ENCODE measurements around the gene RPTOR. TPM values are rescaled to one million over a fixed set of nuclear protein-coding genes. Genes with fewer than 3 reads are reported as not detected.

RPTOR gene
- total RNA-seq, 1 experiment from 2014 or later = 66.7 TPM

DNA sequence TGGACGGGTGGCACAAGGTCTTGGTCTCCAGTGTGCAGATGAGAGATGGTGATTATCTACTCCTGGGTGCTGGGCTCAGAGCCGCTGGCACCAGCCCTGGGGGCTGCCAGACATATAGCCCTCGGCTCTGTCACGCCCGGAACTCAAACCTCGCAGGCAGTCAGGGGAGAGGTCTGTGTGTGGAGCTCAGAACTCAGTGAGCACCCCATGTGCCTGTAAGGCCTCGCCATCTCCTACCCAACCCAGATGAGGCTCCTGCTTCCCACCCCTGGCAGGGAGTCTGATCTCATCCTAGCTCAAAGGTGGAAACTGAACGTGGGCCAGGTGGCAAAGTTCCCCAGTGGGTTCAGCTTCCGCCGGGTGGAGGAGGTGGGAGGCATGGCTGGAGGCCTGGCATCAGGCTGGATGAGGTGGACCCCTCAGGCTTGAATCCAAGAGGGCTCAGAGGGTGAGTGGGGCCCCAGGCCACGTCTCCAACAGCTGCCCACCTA lies 45.7 kb upstream of the RPTOR start:
- no peaks in the 10 kb centered on the region for H3K27me3 Mint-ChIP-seq (ENCODE audit: insufficient read depth, unreplicated experiment)
- H3K4me3 ChIP-seq (ENCODE audit: low read depth, low read length) = no peak overlapping the region
- intact Hi-C loops (cut with micrococcal nuclease; ENCODE audit: unreplicated experiment) = no loop called here
- H3K9me3 ChIP-seq = no peaks in the 10 kb centered on the region
- H3K4me3 Mint-ChIP-seq (ENCODE audit: unreplicated experiment) = no peak overlapping the region
- H3K9me3 Mint-ChIP-seq (ENCODE audit: unreplicated experiment) = no peaks in the 10 kb centered on the region
- TF ChIP-seq, protein P1, sequence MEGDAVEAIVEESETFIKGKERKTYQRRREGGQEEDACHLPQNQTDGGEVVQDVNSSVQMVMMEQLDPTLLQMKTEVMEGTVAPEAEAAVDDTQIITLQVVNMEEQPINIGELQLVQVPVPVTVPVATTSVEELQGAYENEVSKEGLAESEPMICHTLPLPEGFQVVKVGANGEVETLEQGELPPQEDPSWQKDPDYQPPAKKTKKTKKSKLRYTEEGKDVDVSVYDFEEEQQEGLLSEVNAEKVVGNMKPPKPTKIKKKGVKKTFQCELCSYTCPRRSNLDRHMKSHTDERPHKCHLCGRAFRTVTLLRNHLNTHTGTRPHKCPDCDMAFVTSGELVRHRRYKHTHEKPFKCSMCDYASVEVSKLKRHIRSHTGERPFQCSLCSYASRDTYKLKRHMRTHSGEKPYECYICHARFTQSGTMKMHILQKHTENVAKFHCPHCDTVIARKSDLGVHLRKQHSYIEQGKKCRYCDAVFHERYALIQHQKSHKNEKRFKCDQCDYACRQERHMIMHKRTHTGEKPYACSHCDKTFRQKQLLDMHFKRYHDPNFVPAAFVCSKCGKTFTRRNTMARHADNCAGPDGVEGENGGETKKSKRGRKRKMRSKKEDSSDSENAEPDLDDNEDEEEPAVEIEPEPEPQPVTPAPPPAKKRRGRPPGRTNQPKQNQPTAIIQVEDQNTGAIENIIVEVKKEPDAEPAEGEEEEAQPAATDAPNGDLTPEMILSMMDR (IDR thresholded peaks at IDR 0.05; ENCODE audit: insufficient read depth in 1 of 2, low read depth in 1 of 2, low read length in 1 of 2, severe bottlenecking in 1 of 2, unreplicated experiment in 1 of 2) = no peak
- no peaks in the 10 kb centered on the region for H3K36me3 ChIP-seq (ENCODE audit: control insufficient read depth, insufficient read depth, low read length)
- no peaks in the 10 kb centered on the region for H3K36me3 Mint-ChIP-seq (ENCODE audit: insufficient read depth, unreplicated experiment)
- no peaks in the 10 kb centered on the region for H3K4me1 ChIP-seq
- no peaks in the 10 kb centered on the region for H3K27me3 ChIP-seq (replicated peaks; ENCODE audit: control insufficient read depth, insufficient read depth, low read length)
- POLR2A ChIA-PET = no interaction called here
- BruUV-seq (replicated peaks) = no TSS peak
- DNase-seq = no peak
- no peak overlapping the region for H3K27ac Mint-ChIP-seq (ENCODE audit: unreplicated experiment)
- no peaks in the 10 kb centered on the region for H3K4me1 Mint-ChIP-seq (ENCODE audit: low read depth, unreplicated experiment)
- CTCF ChIA-PET = no interaction called here

DNA sequence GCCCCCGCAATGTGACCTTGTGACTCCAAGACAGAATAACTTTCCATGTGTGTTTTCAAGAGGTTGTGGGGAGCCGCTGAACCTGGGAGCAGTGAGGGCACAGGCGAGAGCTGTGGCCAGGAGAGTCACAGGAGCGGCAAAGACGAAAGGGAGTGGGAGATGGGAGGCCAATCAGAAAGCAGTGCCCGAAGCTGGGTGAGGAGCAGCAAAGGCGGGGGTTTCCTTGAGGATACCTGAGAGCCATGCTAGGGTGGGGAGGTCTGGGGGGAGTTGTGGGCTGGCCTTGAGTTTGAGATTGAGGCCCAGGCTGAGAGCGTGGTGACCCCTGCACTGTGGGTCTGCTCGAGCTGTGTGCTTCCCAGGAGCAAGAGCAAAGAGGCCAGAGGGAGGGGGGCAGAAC lies 45.1 kb upstream of the RPTOR start:
- no peaks in the 10 kb centered on the region for H3K36me3 ChIP-seq (ENCODE audit: control insufficient read depth, insufficient read depth, low read length)
- POLR2A ChIA-PET = no interaction called here
- Mint-ChIP-seq H3K4me3 (ENCODE audit: unreplicated experiment) (no peak overlapping the region), H3K27me3 (ENCODE audit: insufficient read depth, unreplicated experiment) (no peaks in the 10 kb centered on the region), H3K27ac (ENCODE audit: unreplicated experiment) (no peak overlapping the region), H3K9me3 (ENCODE audit: unreplicated experiment) (no peaks in the 10 kb centered on the region), H3K4me1 (ENCODE audit: low read depth, unreplicated experiment) (no peaks in the 10 kb centered on the region), H3K36me3 (ENCODE audit: insufficient read depth, unreplicated experiment) (no peaks in the 10 kb centered on the region)
- no peaks in the 10 kb centered on the region for H3K4me1 ChIP-seq
- intact Hi-C loops (cut with micrococcal nuclease; ENCODE audit: unreplicated experiment) = no loop called here
- no TSS peak for BruUV-seq (replicated peaks)
- no peaks in the 10 kb centered on the region for H3K9me3 ChIP-seq
- no peak for DNase-seq
- H3K4me3 ChIP-seq (ENCODE audit: low read depth, low read length) = no peak overlapping the region
- no peaks in the 10 kb centered on the region for H3K27me3 ChIP-seq (replicated peaks; ENCODE audit: control insufficient read depth, insufficient read depth, low read length)
- TF ChIP-seq, protein P1 (IDR thresholded peaks at IDR 0.05; ENCODE audit: insufficient read depth in 1 of 2, low read depth in 1 of 2, low read length in 1 of 2, severe bottlenecking in 1 of 2, unreplicated experiment in 1 of 2) = no peak
- CTCF ChIA-PET = no interaction called here

DNA sequence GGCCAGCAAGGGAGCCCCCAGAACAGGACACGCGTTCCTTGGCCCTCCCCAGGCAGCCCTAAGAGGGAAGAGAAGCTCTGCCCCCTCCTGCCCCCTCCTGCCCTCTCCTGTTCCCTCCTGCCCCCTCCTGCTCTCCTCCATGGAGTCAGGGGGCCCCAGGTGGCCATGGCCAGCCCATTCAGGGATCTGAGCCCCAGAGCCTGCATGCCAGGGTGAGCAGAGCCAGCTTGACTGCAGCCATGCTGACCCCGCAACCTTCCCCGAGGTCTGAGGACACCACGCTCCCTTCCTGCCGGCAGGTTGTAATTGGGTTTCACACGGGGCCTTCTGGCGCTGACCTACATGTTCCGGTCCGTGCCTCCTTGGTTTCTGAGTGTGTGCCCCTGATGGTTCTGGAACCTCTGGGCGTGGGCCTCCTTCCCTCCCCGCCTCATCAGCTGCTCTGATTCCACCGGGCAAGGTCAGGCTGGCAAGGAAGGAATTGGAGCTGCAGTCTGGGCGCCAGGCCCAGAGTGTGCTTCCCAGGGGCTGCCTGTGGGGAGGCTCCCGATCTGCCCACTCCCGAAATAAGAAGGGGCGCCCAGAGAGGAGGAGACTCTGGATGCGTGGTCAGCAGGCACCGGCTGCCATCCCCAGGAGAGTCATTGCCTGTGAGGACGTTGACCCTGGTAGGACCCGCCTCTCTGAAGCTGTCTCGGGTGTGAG lies 44.5 kb upstream of the RPTOR start:
- BruUV-seq (replicated peaks) = no TSS peak
- H3K4me3 ChIP-seq (ENCODE audit: low read depth, low read length) = no peak overlapping the region
- H3K36me3 ChIP-seq (ENCODE audit: control insufficient read depth, insufficient read depth, low read length) = no peaks in the 10 kb centered on the region
- H3K27me3 ChIP-seq (replicated peaks; ENCODE audit: control insufficient read depth, insufficient read depth, low read length) = no peaks in the 10 kb centered on the region
- Mint-ChIP-seq H3K9me3 (ENCODE audit: unreplicated experiment) (no peaks in the 10 kb centered on the region), H3K27me3 (ENCODE audit: insufficient read depth, unreplicated experiment) (peaks cover 2% of the 10 kb centered on the region), H3K36me3 (ENCODE audit: insufficient read depth, unreplicated experiment) (no peaks in the 10 kb centered on the region), H3K27ac (ENCODE audit: unreplicated experiment) (no peak overlapping the region), H3K4me3 (ENCODE audit: unreplicated experiment) (no peak overlapping the region), H3K4me1 (ENCODE audit: low read depth, unreplicated experiment) (no peaks in the 10 kb centered on the region)
- ChIA-PET CTCF (no interaction called here), POLR2A (no interaction called here)
- no peaks in the 10 kb centered on the region for H3K4me1 ChIP-seq
- TF ChIP-seq, protein P1 (IDR thresholded peaks at IDR 0.05; ENCODE audit: insufficient read depth in 1 of 2, low read depth in 1 of 2, low read length in 1 of 2, severe bottlenecking in 1 of 2, unreplicated experiment in 1 of 2) = no peak
- H3K9me3 ChIP-seq = no peaks in the 10 kb centered on the region
- intact Hi-C loops (cut with micrococcal nuclease; ENCODE audit: unreplicated experiment) = no loop called here
- no peak for DNase-seq
